ACHN (cell line): ENCODE measurements around the gene POLD2.
"Not testable (repeated sequence)": the region's sequence is repeated elsewhere in the genome, so short reads cannot be mapped to it uniquely, and the experiment has no call there.

Experiments
- DNase-seq: peaks from one replicate; pipeline ENCODE4 v3.0.0-alpha.2; 2015
- in situ Hi-C: cut with HindIII; loops from 2 replicates; pipeline ENCODE4 v1.10.0; 2017; ENCODE audit warnings: low sequenced_read_pairs, low pct_ligation_motif_present, low pct_unique_long_range_greater_than_20kb

Gene POLD2

GRCh38 chr7:44123190-44124003 is at the start of gene POLD2:
POLD2 (minus strand) TSS chr7:44123548; CDS start chr7:44122053, 1,495 bp downstream.
- peak; percentile 99 for DNase-seq
- in situ Hi-C loops, result no loop called here

DNA sequence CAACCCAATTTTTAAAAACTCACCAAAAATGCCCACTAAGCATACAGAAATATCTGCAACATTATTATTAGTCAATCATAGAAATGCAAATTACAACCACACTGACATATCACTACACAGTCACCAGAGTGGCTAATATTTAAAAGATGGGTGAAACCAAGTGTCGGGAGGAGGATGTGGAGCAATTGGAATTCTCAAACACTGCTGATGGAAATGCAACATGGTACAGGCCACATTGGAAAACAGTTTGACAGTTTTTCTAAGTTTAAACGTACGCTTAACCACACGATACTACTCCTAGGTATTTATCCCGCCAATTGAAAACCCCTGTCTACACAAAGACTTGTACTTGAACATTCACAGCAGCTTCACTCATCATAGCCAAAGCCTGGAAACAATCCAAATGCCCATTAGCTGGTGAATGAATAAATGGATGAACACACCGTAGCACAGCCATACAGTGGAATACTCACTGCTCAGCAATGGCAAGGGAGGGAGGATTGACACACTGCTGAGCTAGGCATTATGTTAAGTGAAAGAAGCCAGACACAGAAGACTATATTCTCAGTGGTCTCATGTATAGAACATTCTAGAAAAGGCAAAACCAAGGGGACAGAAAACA is 49.6 kb upstream of the POLD2 start:
- peak; percentile 97 for DNase-seq
- in situ Hi-C loops, result no loop called here

- in situ Hi-C loops, result no loop called here
- no peak for DNase-seq
These were observed 49.0 kb upstream of the POLD2 start for GRCh38 chr7:44172352-44172751.

- in situ Hi-C loops, DNase-seq: not testable (repeated sequence)
These were observed 48.6 kb upstream of the POLD2 start for GRCh38 chr7:44171901-44172300.

DNA sequence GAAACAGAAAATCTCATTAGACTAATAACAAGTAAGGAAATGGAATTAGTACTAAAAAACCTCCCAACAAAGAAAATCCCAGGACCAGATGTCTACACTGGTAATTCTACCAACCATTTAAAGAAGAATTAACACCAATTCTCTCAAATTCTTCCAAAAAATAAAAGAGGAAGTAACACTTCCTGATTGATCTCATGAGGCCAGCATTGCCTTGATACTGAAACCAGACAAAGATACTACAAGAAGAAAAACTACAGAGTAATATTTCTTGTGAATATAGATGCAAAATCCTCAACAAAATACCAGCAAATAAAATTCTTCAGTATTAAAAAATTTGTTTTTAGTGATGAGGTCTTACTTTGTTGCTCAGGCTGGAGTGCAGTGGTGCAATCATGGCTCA is 44.6 kb upstream of the POLD2 start:
- DNase-seq, result no peak
- in situ Hi-C loops, result no loop called here

GRCh38 chr7:44163591-44163990 is 40.2 kb upstream of the POLD2 start:
- in situ Hi-C loops, result no loop called here
- DNase-seq, result peak; percentile 96

- no peak for DNase-seq
- in situ Hi-C loops, result no loop called here
These were observed 39.5 kb upstream of the POLD2 start for GRCh38 chr7:44162785-44163395.

DNA sequence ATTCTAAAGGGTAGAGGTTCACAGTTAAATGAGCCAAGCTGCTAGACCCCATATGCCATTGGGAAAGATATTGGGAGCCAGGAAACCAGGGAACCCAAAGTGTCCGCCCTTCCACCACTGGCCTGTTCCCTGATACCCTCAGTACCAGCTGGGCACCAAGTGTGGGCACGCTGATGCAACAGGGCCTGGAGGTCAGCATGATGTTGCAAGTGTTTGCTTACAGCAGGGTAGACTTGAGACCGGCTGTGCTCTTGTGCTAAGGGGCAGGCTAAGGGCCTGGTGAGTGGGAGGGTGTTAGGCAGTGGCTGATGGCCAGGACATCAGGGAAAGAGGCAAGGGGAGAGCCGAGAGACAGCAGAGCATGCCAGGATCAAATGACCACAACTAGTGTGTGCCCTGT is 38.8 kb upstream of the POLD2 start:
- in situ Hi-C loops, result no loop called here
- DNase-seq, result no peak

GRCh38 chr7:44161371-44161770 is 38.0 kb upstream of the POLD2 start:
- in situ Hi-C loops, result no loop called here
- DNase-seq, result no peak

GRCh38 chr7:44159824-44160630 is 36.7 kb upstream of the POLD2 start:
- DNase-seq, result no peak
- in situ Hi-C loops, result no loop called here

DNA sequence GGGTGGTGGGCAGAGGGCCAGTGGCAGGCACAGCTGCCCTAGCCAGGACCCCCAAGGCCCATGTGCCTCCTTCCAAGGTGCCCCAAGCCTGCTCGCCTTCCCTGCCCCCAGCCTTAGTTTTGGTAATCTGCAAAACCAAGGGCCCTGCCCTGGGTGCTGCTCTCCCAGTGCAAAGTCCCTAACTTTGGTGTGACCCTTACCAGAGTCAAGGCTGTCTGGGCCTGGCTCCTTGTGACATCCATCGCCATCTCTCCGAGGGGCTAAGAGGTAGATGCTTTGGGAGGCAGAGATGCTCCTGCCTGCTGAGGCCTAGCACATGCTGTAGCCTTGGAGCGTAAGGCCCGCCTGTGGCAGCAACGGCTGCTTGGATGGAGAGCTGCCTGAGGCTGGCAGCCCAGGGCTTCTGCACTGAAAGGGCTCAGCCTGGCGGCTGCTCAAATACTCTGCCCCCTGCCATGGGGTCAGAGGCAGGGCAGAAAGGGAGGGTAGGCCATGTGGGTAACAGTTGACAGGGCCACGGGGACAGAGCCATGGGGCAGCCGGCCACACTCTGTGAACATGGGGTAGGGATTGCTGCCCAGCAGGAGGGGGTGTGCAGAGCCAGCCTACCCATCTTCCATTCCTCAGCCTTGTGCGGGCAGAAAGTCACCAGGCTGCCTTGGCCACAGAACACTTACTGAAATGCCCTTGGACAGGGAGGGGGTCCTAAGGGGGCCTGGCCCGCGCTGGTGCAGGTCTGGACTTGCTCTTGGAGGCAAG is 35.7 kb upstream of the POLD2 start:
- in situ Hi-C loops, result no loop called here
- DNase-seq, result no peak

- in situ Hi-C loops, result no loop called here
- DNase-seq, result no peak
These were observed 34.9 kb upstream of the POLD2 start for GRCh38 chr7:44158096-44158872.

GRCh38 chr7:44157116-44158080 is 34.0 kb upstream of the POLD2 start:
- DNase-seq, result no peak
- in situ Hi-C loops, result no loop called here

- in situ Hi-C loops, result no loop called here
- DNase-seq, result no peak
These were observed 33.2 kb upstream of the POLD2 start for GRCh38 chr7:44156453-44157010.

GRCh38 chr7:44155191-44156185 is 32.1 kb upstream of the POLD2 start:
- in situ Hi-C loops, result no loop called here
- DNase-seq, result no peak
